RKO (cell line): Measurements from ENCODE around the gene XKR7.
"Not testable (repeated sequence)": the region's sequence is repeated elsewhere in the genome, so short reads cannot be mapped to it uniquely, and the experiment has no call there.

Experiments used
- DNase-seq: peaks from one replicate; pipeline ENCODE4 v3.0.0-alpha.2; 2016; ENCODE audit warnings: low spot score

XKR7 gene

GRCh38 chr20:32013326-32013725, 45.4 kb downstream of the XKR7 start:
- DNase-seq, result no peak

GRCh38 chr20:32017711-32018251, 49.8 kb downstream of the XKR7 start:
- no peak for DNase-seq

GRCh38 chr20:32018269-32019155, 50.6 kb downstream of the XKR7 start:
- DNase-seq, result no peak

GRCh38 chr20:32019156-32019510, 51.2 kb downstream of the XKR7 start:
- no peak for DNase-seq

- DNase-seq, result no peak
Measured at GRCh38 chr20:32019563-32020463, 51.9 kb downstream of the XKR7 start.

- DNase-seq, result no peak
Measured at GRCh38 chr20:32021091-32021490, 53.1 kb downstream of the XKR7 start.

- DNase-seq, result no peak
Measured at GRCh38 chr20:32024683-32025295, 56.8 kb downstream of the XKR7 start.

GRCh38 chr20:32027643-32028042, 59.7 kb downstream of the XKR7 start:
- no peak for DNase-seq

- DNase-seq, result no peak
Measured at GRCh38 chr20:32028647-32029372, 60.9 kb downstream of the XKR7 start.

- DNase-seq, result no peak
Measured at GRCh38 chr20:32029561-32029960, 61.6 kb downstream of the XKR7 start.

GRCh38 chr20:32031007-32031958, 63.3 kb downstream of the XKR7 start:
- DNase-seq, result peak; percentile 88

GRCh38 chr20:32033316-32033715, 65.4 kb downstream of the XKR7 start:
- DNase-seq, result no peak

GRCh38 chr20:32033721-32034120, 65.8 kb downstream of the XKR7 start:
- DNase-seq, result not testable (repeated sequence)

- no peak for DNase-seq
Measured at GRCh38 chr20:32034581-32035425, 66.9 kb downstream of the XKR7 start.

- no peak for DNase-seq
Measured at GRCh38 chr20:32035426-32035779, 67.5 kb downstream of the XKR7 start.

GRCh38 chr20:32036252-32036651, 68.3 kb downstream of the XKR7 start:
- DNase-seq, result no peak

GRCh38 chr20:32036716-32037485, 69.0 kb downstream of the XKR7 start:
- DNase-seq, result no peak

GRCh38 chr20:32037929-32038328, 70.0 kb downstream of the XKR7 start:
- no peak for DNase-seq
